ENCODE results near the gene TFDP2.

The TFDP2 gene

DNA sequence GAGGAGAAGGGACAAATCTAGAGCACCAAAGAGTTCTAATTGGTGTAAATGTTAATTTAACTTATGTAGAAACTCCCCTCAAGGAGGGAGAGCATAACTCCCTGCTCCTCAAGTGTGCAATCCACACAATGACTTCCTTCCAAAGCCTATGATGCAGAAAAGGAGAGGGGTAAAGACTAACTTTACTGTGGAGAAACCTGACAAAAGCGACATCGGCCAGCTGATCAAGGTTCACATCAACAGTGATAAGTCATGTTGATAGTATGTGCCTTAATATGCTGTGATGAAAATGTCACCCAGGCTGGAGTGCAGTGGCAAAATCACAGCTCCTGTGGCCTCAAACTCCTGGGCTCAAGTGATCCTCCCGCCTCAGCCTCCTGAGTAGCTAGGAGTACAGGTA lies 76.5 kb downstream of the TFDP2 start:
- no peak for DNase-seq (ENCODE audit: low read depth in 2 of 2)
- no peak for TF ChIP-seq CTCF (IDR thresholded peaks at IDR 0.05; ENCODE audit: low read depth, low read length)

GRCh38 chr3:142065932-142066331 lies 83.4 kb downstream of the TFDP2 start:
- H3K4me3 ChIP-seq (replicated peaks in 1 of 2; ENCODE audit: low read depth in 2 of 2, low read length in 2 of 2) = no peak overlapping the region
- DNase-seq (ENCODE audit: low read depth in 2 of 2) = no peak
- no peak for TF ChIP-seq CTCF (IDR thresholded peaks at IDR 0.05; ENCODE audit: low read depth, low read length)

More for the DNA sequence above, 76.5 kb downstream of the TFDP2 start:
- H3K4me3 ChIP-seq (replicated peaks in 1 of 2; ENCODE audit: low read depth in 2 of 2, low read length in 2 of 2) = no peak overlapping the region

GRCh38 chr3:142065344-142065743 lies 84.0 kb downstream of the TFDP2 start:
- H3K4me3 ChIP-seq (replicated peaks in 1 of 2; ENCODE audit: low read depth in 2 of 2, low read length in 2 of 2) = no peak overlapping the region
- TF ChIP-seq CTCF (IDR thresholded peaks at IDR 0.05; ENCODE audit: low read depth, low read length) = no peak
- no peak for DNase-seq (ENCODE audit: low read depth in 2 of 2)

DNA sequence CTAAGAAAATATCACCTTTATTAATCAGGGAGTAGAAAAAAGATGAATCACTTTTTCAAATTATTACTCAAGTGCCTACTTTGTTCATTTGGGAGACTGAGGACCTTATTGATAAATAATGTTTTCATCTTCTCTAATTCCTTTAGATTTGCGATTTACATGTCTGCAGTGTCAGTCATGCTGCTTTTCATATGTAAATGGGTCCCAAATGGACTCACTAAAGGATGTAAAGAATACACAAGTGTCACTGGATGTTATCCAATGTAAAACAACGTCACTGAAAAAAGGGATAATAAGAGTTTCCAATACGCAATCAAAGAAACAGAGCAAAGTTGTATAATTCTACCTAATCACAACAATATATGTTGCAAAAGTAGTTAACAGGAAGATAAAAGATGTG lies 84.9 kb downstream of the TFDP2 start:
- DNase-seq (ENCODE audit: low read depth in 2 of 2) = no peak
- H3K4me3 ChIP-seq (replicated peaks in 1 of 2; ENCODE audit: low read depth in 2 of 2, low read length in 2 of 2) = no peak overlapping the region
- no peak for TF ChIP-seq CTCF (IDR thresholded peaks at IDR 0.05; ENCODE audit: low read depth, low read length)

DNA sequence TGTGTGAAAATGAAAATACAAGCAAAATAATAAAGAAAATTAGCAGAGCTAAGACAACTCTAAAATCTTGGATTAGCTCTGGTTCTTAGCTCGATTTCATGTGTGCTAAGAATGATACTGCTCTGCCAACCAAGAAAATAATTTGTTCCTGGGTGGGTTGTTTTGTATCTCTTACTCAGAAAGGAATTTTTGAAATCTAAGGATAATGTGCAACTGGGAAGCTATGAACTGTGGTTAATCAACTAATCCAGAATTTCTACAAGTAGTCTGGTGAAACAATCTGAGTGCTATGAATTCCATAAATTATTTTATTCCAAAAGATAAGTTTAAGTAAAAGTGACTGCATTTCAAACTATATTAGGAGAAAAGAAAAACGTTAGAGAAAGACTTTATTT lies 92.0 kb downstream of the TFDP2 start:
- no peak for TF ChIP-seq CTCF (IDR thresholded peaks at IDR 0.05; ENCODE audit: low read depth, low read length)
- no peak overlapping the region for H3K4me3 ChIP-seq (replicated peaks in 1 of 2; ENCODE audit: low read depth in 2 of 2, low read length in 2 of 2)
- DNase-seq (ENCODE audit: low read depth in 2 of 2) = no peak

DNA sequence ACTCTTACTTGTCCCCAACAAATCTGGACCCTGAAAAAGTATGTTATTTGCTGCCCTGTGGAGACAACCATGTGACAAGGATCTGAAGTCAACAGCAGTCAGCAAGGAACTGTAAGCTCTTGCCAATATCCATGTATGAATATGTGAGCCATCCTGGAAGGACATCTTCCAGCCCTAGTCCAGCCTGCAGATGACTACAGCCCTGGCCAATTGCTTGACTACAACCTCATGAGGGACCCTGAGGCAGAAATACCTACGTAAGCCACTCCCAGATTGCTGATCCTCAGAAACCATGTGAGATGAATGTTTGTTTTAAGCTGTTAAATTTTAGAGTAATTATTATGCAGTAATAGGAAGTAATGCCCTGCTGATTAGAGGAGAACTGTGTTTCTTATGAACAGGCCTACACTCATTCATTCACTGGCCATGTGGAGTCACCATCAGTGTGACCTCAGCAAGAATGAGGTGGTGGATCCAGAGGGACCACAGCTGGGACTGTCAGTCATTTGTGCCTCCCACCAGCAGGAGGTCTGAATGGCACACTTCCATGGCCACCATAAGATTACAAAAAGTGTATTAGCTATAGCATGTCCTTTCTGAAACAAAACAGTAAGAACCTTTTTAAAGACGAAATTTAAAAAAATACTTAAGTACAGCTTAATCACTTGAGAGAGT lies 92.6 kb downstream of the TFDP2 start:
- H3K4me3 ChIP-seq (replicated peaks in 1 of 2; ENCODE audit: low read depth in 2 of 2, low read length in 2 of 2) = no peak overlapping the region
- no peak for TF ChIP-seq CTCF (IDR thresholded peaks at IDR 0.05; ENCODE audit: low read depth, low read length)
- DNase-seq (ENCODE audit: low read depth in 2 of 2) = no peak

DNA sequence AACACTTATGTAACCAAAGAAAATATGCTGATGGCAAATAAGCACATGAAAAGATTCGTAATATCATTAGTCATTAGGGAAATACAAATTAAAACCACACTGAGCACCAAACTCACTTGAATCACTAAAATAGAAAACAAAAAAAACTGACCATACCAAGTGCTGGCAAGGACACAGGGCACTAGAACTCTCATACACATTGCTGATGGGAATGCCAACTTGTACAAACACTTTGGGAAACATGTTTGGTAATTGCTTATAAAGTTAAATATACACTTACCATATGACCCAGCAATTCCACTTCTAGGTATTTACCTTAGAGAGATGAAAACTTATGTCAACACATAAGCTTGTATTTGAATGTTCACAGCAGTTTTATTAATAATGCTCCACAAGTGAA lies 95.5 kb downstream of the TFDP2 start:
- TF ChIP-seq CTCF (IDR thresholded peaks at IDR 0.05; ENCODE audit: low read depth, low read length) = no peak
- DNase-seq (ENCODE audit: low read depth in 2 of 2) = no peak
- no peak overlapping the region for H3K4me3 ChIP-seq (replicated peaks in 1 of 2; ENCODE audit: low read depth in 2 of 2, low read length in 2 of 2)
